ENCODE results near the gene B4GALNT3. TPM values are rescaled to one million over a fixed set of nuclear protein-coding genes. Genes with fewer than 3 reads are reported as not detected.

The B4GALNT3 gene
- total RNA-seq, 1 donor from 2014 or later: 43.4 TPM

DNA sequence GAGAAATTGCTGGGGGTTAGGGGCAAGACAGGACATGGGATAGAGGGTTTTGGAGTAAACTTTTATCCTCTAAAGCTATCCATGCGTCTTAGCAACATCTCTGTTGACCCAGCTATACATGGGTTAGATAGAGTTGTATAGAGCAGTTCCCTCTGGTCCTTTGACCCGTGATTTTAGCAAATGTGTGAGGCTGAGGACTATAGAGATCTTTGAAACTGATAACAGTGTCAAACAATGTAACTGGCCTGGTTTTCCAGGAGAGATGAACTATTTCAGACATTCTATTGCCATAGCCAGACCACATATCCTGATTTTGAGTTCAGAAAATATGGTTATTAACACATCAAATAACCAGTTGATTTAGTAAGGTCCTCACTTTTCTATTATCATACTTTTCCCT is 60.4 kb downstream of the B4GALNT3 start:
- H3K27ac ChIP-seq (replicated peaks): no peak overlapping the region
- TF ChIP-seq, protein P1, sequence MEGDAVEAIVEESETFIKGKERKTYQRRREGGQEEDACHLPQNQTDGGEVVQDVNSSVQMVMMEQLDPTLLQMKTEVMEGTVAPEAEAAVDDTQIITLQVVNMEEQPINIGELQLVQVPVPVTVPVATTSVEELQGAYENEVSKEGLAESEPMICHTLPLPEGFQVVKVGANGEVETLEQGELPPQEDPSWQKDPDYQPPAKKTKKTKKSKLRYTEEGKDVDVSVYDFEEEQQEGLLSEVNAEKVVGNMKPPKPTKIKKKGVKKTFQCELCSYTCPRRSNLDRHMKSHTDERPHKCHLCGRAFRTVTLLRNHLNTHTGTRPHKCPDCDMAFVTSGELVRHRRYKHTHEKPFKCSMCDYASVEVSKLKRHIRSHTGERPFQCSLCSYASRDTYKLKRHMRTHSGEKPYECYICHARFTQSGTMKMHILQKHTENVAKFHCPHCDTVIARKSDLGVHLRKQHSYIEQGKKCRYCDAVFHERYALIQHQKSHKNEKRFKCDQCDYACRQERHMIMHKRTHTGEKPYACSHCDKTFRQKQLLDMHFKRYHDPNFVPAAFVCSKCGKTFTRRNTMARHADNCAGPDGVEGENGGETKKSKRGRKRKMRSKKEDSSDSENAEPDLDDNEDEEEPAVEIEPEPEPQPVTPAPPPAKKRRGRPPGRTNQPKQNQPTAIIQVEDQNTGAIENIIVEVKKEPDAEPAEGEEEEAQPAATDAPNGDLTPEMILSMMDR (IDR thresholded peaks at IDR 0.05; ENCODE audit: borderline replicate concordance): no peak
- H3K9me3 ChIP-seq (replicated peaks): no peaks in the 10 kb centered on the region
- peaks cover 29% of the 10 kb centered on the region for H3K4me1 ChIP-seq
- H3K27me3 ChIP-seq (ENCODE audit: low read depth): peaks cover 36% of the 10 kb centered on the region
- intact Hi-C loops (cut with micrococcal nuclease): no loop called here
- H3K36me3 ChIP-seq: no peaks in the 10 kb centered on the region
- no peak for DNase-seq
- H3K4me3 ChIP-seq: no peak overlapping the region

DNA sequence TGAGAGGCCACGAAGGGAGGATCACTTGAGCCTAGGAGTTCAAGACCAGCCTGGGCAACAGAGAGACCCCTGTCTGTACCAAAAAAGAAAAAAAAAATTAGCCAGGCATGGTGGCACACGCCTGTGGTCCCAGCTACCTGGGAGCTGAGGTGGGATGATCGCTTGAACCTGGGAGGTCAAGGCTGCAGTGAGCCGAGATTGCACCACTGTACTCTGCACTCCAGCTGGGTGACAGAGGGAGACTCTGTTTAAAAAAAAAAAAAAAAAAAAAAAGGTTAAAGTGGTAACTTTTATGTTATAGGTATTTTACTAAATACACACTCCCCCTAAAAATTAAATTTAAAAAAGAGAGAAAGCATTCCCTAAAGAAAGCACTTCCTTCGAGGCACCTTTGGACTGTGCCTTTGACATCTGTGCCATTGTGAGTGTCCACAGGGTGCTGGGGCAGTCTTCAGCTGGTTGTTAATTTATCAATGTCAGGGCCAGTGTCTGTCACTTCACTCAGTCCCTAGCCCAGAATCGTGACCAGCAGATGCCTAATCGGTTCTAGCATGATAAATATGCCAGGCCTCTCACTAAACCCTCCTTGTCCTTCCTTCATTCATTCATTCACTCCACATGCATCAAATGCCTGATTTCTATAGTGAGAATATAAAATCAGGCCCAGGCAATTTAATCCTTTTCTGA is 63.1 kb downstream of the B4GALNT3 start:
- Histone ChIP-seq H3K36me3 (no peaks in the 10 kb centered on the region), H3K4me3 (no peak overlapping the region), H3K27ac (replicated peaks) (no peak overlapping the region), H3K27me3 (ENCODE audit: low read depth) (peaks cover 33% of the 10 kb centered on the region), H3K9me3 (replicated peaks) (no peaks in the 10 kb centered on the region), H3K4me1 (peaks cover 29% of the 10 kb centered on the region)
- DNase-seq: no peak
- intact Hi-C loops (cut with micrococcal nuclease): no loop called here
- TF ChIP-seq, protein P1 (IDR thresholded peaks at IDR 0.05; ENCODE audit: borderline replicate concordance): no peak

DNA sequence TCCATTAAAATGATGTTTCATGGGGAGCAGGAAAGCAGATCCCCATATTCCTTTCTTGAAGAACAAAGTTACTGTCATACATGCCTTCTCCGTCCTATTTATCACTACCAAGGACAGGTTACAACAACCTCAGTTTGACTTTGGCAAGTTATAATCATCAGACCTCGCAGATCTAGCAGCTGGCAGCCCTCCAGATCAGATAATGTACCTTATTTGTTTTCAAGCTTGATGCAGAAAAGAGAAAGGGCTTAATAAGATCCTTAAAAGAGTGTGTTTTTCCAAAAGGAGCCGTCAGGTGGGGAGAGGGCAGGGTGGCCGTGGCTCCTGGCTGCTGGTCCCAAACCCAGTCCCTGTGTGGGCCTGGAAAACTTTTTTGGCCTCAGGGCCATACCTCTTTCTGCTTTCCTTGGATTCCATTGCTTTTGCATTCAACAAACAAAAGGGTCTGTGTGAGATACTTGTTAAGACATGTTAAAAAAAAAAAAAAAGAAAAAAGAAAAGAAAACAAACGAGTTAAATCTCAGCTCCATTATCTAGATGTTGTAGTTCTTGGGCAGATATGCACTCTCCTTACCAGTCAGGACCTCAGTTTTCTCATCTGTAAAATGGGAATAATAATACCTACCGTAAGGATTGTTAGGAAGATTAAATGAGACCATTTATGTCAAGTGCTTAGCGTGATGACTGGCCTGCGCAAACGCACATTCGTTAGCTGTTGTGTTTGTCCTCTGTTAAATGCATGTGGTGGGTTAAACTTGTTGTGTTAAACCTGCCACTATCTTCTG is 64.6 kb downstream of the B4GALNT3 start:
- no peak overlapping the region for H3K27ac ChIP-seq (replicated peaks)
- no peaks in the 10 kb centered on the region for H3K9me3 ChIP-seq (replicated peaks)
- H3K4me1 ChIP-seq: peaks cover 28% of the 10 kb centered on the region
- DNase-seq: no peak
- H3K27me3 ChIP-seq (ENCODE audit: low read depth): peaks cover 18% of the 10 kb centered on the region
- TF ChIP-seq, protein P1 (IDR thresholded peaks at IDR 0.05; ENCODE audit: borderline replicate concordance): no peak
- no peak overlapping the region for H3K4me3 ChIP-seq
- intact Hi-C loops (cut with micrococcal nuclease): no loop called here
- no peaks in the 10 kb centered on the region for H3K36me3 ChIP-seq

DNA sequence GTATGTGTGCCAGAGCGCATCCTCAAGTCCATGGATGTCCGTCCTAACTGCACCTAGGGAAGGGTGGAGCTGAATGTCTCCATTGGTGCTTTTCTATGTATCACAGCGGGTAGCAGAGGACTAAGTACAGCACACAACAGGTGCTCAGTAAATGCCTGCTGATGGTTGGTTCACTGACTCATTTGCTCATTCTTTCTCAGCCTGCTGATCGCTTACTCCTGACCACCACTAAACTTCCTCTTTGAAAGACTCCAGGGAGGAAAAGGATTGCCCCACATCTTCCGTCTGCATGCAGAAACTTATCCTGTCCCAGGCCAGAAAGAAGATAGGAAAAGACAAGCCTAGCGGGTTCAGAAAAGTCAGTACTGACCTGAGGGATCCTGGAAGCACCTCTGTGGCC is 66.3 kb downstream of the B4GALNT3 start:
- H3K36me3 ChIP-seq: no peaks in the 10 kb centered on the region
- intact Hi-C loops (cut with micrococcal nuclease): no loop called here

DNA sequence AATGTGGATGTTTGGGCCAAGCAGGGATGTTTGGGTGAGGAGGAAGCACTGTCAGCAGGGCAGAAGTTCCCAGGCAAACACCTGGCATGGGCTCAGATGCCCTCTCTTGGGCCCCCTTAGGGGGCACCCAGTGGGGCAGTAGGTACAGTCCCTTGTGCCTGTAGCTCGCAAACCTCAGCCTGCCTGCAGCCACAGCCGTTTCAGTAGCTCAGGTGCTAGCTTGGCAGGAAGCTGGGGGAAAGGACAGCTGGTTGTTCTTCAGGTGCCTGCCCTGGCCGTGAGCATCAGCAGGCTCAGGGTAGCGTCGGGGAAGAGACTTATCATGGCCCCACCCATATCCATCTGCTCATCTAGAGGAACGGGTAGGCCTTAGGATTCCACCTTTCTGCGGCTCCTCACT is 67.5 kb downstream of the B4GALNT3 start:
- H3K27ac ChIP-seq (replicated peaks): no peak overlapping the region
- no peak overlapping the region for H3K4me3 ChIP-seq
- intact Hi-C loops (cut with micrococcal nuclease): no loop called here
- no peaks in the 10 kb centered on the region for H3K36me3 ChIP-seq
- H3K9me3 ChIP-seq (replicated peaks): peaks cover 7% of the 10 kb centered on the region
- DNase-seq: no peak
- H3K4me1 ChIP-seq: peaks cover 19% of the 10 kb centered on the region
- TF ChIP-seq, protein P1 (IDR thresholded peaks at IDR 0.05; ENCODE audit: borderline replicate concordance): no peak
- no peaks in the 10 kb centered on the region for H3K27me3 ChIP-seq (ENCODE audit: low read depth)

More for the DNA sequence above, 66.3 kb downstream of the B4GALNT3 start:
- Histone ChIP-seq H3K4me1 (peaks cover 22% of the 10 kb centered on the region), H3K4me3 (no peak overlapping the region), H3K27me3 (ENCODE audit: low read depth) (peaks cover 3% of the 10 kb centered on the region), H3K27ac (replicated peaks) (no peak overlapping the region), H3K9me3 (replicated peaks) (no peaks in the 10 kb centered on the region)
- DNase-seq: no peak
- TF ChIP-seq, protein P1 (IDR thresholded peaks at IDR 0.05; ENCODE audit: borderline replicate concordance): no peak
